ENCODE results near the gene FAM8A1.

The FAM8A1 gene

DNA sequence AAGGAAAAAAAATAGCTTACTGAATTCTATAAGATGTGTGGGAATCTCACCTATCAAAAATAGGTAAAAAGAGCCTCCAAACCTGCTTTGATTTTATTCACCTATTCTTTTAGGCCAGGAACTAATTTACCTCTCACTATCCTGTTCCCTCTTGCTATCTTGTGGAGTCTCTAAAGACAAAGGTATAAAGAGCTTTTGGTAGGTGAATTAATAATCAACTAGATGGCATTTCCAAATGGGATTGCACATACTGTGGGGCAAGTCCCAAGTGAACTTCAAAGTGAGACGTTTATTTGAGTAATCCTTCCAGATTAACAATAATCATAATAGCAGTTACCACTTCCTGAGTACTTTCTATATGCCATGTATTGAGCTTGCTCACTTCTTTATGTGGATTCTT lies 2.8 kb downstream of the FAM8A1 start:
- no peak for DNase-seq (ENCODE audit: low read depth)

DNA sequence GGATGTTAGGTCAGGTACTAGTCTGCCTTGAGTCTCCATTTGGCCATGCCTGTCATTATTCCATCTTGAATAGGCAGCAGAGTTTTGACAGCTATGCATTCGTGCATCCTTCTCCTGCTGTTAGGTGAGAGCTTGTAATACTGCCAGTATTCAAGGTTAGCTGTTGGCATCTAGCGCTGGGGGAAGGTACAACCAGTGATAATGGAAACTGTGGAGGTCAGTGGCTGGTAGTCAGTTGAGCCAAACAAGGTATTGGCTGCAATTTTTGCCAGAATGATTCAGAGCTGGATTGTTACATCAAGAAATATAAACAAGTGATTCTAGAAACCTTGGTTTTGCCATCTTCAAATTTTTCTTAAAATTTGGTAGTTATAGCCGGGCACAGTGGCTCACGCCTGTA lies 6.5 kb downstream of the FAM8A1 start:
- no peak for DNase-seq (ENCODE audit: low read depth)

GRCh38 chr6:17610835-17611234 lies 10.7 kb downstream of the FAM8A1 start:
- no peak for DNase-seq (ENCODE audit: low read depth)

- no peak for DNase-seq (ENCODE audit: low read depth)
Observed at GRCh38 chr6:17612048-17612447, 11.9 kb downstream of the FAM8A1 start.

GRCh38 chr6:17615794-17616193 lies 15.7 kb downstream of the FAM8A1 start:
- no peak for DNase-seq (ENCODE audit: low read depth)

DNA sequence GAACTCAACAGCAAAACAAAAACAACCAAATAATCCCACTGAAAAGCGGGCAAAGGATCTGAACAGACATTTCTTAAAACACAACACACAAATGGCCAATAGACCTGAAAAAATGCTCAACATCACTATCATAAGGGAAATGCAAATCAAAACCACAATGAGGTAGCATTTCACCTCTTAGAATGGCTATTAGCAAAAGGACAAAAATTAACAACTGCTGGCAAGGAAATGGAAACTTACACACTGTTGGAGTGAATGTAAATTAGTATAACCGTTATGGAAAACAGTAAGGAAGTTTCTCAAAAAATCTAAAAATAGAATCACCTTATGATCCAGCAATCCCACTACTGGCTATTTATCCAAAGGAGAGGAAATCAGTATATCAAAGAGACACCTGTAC lies 20.9 kb downstream of the FAM8A1 start:
- no peak for DNase-seq (ENCODE audit: low read depth)

DNA sequence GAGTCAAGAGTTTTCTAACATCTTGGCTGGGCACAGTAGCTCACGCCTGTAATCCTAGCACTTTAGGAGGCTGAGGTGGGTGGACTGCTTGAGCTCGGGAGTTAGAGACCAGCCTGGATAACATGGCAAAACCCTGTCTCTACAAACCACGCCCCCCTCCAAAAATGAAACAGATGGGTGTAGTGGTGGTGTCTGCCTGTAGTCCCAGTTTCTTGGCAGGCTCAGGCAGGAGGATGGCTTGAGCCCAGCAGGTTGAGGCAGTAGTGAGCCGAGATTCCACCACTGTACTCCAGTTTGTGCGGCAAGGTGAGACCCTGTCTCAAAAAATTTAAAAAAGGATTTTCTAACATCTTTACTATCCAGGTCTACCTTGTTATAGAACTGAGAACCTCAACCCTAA lies 22.0 kb downstream of the FAM8A1 start:
- no peak for DNase-seq (ENCODE audit: low read depth)

DNA sequence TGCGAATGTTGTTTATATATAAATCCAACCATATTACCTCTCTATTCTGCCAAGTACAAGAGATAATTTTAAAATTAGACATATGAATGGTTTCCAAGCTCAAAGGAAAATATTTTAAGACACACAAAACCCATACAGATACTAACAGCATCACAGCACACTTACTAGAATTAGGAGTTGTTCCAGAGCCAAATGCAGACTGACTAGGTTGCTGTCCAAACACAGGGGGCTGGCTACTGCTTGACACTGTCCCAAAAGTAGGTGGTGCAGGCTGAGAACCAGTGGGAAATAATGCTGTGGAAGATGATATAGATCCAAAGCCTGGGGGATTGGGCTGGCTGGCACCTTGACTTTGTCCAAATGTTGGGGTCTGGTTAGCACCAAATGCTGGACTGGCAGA lies 24.3 kb downstream of the FAM8A1 start:
- no peak for DNase-seq (ENCODE audit: low read depth)

- no peak for DNase-seq (ENCODE audit: low read depth)
Observed at GRCh38 chr6:17628873-17629272, 28.8 kb downstream of the FAM8A1 start.

DNA sequence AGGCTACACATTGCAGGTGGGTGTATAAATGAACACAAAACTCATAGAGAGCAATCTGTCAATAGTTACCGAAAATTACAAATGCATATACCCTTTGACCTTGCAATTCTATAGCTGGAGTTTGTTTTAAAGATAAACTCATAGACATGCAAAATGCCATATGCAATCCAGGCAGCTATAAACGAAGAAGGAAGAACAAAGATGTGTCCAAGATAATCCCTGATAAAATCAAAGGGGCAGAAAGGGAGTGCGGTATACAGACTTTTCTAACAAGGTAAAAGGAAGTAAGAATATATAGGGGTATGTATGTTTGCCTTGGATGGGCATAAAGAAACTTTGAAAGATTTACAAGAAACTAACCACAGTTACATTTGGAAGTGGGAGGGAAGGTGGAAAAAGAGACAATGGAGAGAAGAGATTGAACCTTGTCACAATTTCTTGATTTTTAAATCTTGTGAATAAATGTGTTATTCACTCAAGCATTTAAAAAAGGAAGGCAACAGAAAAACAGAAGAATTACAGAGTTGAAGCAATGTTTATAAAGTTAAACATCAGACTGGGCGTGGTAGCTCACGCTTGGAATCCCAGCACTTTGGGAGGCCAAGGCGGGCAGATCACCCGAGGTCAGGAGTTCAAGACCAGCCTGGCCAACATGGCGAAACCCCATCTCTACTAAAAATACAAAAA lies 29.9 kb downstream of the FAM8A1 start:
- DNase-seq (ENCODE audit: low read depth) = no peak

- no peak for DNase-seq (ENCODE audit: low read depth)
Observed at GRCh38 chr6:17630511-17631073, 30.5 kb downstream of the FAM8A1 start.

GRCh38 chr6:17632934-17633333 lies 32.8 kb downstream of the FAM8A1 start:
- no peak for DNase-seq (ENCODE audit: low read depth)

- no peak for DNase-seq (ENCODE audit: low read depth)
Observed at GRCh38 chr6:17633465-17634188, 33.5 kb downstream of the FAM8A1 start.

GRCh38 chr6:17635568-17635967 lies 35.5 kb downstream of the FAM8A1 start:
- no peak for DNase-seq (ENCODE audit: low read depth)

GRCh38 chr6:17638212-17638715 lies 38.2 kb downstream of the FAM8A1 start:
- no peak for DNase-seq (ENCODE audit: low read depth)

GRCh38 chr6:17640477-17640917 lies 40.4 kb downstream of the FAM8A1 start:
- DNase-seq (ENCODE audit: low read depth) = no peak

DNA sequence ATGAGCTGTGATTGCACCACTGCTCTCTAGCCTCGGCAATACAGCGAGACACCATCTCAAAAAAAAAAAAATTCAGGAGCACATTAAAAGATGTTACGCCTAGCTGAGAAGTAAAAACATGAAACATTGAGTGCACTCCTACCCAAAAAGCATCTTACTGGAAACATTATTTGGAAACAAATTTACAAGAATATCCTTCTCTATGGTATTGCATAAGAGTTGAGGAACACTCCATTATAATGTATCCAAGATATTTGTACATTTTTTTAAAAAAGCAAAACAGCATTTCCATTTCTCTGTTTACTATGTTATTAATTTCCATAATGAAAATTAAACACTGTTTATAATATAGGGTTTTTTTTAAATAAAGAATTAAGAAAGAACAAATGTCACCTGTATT lies 48.6 kb downstream of the FAM8A1 start:
- no peak for DNase-seq (ENCODE audit: low read depth)

GRCh38 chr6:17650656-17651309 lies 50.7 kb downstream of the FAM8A1 start:
- DNase-seq (ENCODE audit: low read depth) = no peak

DNA sequence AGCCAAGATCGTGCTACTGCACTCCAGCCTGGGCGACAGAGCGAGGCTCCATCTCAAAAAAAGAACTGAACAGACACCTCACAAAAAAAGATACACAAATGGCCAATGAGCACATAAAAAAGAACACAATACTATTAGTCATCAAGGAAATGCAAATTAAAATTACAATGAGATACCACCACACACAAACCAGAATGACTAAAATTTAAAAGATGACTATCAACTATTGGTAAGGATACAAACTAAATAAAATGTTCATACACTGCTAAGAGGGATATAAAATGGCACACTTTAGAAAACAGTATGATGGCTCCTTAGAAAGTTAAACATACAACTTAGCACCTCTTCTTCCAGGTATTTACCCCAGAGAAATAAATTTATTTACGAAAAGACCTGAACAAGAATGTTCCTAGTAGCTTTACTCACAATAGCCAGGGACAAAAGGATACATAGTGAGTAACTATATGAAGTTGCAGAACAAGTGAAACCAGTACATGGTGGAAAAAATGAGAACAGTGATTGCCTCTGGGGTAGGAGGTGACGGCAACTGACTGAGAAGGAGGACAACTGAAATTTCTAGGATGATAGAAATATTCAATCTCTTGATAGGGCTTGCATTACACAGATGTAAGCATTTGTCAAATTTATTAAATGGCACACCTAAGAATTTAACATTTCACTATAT lies 53.2 kb downstream of the FAM8A1 start:
- DNase-seq (ENCODE audit: low read depth) = no peak

DNA sequence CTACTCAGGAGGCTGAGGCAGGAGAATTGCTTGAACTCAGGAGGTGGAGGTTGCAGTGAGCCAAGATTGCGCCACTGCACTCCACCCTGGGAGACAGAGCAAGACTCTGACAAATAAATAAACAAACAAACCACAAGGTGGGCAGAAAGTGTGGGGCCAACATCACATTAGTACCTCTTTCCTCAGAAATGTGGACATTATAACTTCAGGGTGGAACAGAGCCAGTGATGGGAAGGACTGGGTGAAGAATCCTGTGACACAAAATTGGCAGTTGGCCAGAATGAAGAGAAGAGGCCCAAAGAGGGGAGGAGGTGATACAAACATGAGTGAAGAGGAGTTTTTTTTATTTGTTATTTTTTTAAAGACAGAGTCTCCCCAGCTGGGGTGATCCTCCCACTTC lies 56.0 kb downstream of the FAM8A1 start:
- no peak for DNase-seq (ENCODE audit: low read depth)

GRCh38 chr6:17656644-17657043 lies 56.5 kb downstream of the FAM8A1 start:
- no peak for DNase-seq (ENCODE audit: low read depth)

All from stimulated activated CD8-positive, alpha-beta memory T cell treated with anti-CD3 and anti-CD28 coated beads, Interleukin-15, amount 100 ng/mL, for 24 hours (primary cell).